ENCODE results near the gene SIRT6. TPM values are rescaled to one million over a fixed set of nuclear protein-coding genes. Genes with fewer than 3 reads are reported as not detected.
"Not testable (repeated sequence)": the region's sequence is repeated elsewhere in the genome, so short reads cannot be mapped to it uniquely, and the experiment has no call there.

SIRT6 gene
- 10 to 100 TPM; 13.6 to 18.3 (median 18.2) TPM for polyA plus RNA-seq

DNA sequence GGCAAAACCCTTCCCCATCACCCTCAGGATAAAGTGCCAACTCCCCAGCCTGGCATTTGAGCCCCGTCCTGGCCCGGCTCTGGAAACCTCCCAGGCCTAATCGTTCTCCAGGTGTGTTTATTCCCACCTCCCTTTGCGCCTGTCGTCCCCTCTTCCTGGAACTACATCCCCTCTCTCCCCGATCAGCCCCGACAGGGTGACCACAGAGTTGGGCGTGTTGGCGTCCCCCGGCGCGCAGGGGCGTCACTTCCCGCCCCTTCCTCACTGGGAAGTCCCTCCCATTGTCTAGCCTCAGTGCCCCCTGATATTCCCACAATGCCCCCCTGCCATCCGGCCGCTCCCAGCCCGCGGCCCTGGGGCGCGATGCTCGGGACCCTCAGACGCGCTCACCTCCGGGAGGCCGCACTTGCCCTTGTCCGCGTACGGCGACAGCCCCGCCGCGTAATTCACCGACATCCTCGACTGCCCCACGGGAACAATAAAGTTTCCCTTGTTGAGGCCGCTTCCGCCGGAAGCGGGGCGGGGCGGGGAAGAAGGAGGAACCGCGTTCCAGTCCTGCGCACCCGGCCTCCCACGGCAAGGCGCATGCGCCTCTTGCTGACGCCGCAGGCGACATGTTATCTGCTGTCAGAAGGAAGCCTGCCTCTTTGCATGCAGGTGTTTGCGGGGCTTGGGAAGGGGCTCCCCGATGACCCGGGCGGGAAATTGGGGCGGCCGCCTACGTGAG lies at the start of gene SIRT6, which contains the start of gene ANKRD24:
Gene SIRT6 (minus strand): TSS at position 480 of the 727 bp plus-strand sequence. CDS start 24 bp downstream, at position 456.
Gene ANKRD24 (plus strand): TSS at position 606 of the 727 bp plus-strand sequence. CDS start 3,737 bp downstream, outside the sequence.
- WGBS, 3 donors: 0 to 1% (median 0%) methylated on average over 46 to 58 of the region's 58 CpGs
- H3K27ac ChIP-seq (ENCODE audit: low read depth, low read length): peak within 1 kb of the TSS; percentile 63

DNA sequence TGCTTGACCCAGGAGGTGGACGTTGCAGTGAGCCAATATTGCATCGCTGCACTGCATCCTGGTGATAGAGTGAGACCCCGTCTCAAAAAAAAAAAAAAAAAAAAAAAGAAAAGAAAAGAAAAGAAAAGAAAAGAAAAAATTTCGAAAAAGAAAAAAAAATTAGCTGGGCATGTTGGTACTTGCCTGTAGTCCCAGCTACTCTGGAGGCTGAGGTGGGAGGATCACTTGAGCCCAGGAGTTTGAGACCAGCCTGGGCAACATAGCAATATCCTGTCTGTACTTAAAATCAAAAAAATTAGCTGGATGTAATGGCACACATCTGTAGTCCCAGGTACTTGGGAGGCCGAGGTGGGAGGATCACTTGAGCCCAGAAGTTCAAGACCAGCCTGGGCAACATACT lies 49.8 kb upstream of the SIRT6 start:
- not testable (repeated sequence) for H3K27ac ChIP-seq (ENCODE audit: low read depth, low read length)
- 71 to 82% (median 78%) methylated on average over 5 of the region's 5 CpGs for WGBS, 3 donors

DNA sequence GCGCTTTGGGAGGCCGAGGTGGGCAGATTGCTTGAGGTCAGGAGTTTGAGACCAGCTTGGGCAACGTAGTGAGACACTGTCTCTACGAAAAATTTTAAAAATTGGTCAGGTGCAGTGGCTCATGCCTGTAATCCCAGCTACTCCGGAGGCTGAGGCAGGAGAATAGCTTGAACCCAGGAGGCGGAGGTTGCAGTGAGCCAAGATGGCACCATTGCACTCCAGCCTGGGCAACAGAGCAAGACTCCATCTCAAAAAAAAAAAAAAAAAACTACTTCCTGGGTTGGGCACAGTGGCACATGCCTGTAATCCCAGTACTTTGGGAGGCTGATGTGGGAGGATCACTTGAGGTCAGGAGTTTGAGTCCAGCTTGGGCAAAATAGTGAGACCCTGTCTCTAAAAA lies 49.2 kb upstream of the SIRT6 start:
- 86 to 87% (median 86%) methylated on average over 6 of the region's 6 CpGs for WGBS, 3 donors
- H3K27ac ChIP-seq (ENCODE audit: low read depth, low read length): not testable (repeated sequence)

DNA sequence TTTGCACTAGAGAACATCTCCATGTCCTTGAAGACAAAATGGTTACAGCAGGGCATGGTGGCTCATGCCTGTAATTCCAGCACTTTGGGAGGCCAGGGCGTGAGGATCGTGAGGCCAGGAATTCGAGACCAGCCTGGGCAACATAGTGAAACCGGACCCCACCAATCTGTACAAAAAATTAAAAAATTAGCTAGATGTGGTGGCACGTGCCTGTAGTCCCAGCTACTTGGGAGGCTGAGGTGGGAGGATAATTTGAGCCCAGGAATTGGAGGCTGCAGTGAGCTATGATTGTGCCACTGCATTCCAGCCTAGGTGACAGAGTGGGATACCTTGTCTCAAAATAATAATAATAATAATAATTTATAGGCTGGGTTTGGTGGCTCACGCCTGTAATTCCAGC lies 47.9 kb upstream of the SIRT6 start:
- 79 to 89% (median 86%) methylated on average over 6 of the region's 6 CpGs for WGBS, 3 donors
- H3K27ac ChIP-seq (ENCODE audit: low read depth, low read length): not testable (repeated sequence)

DNA sequence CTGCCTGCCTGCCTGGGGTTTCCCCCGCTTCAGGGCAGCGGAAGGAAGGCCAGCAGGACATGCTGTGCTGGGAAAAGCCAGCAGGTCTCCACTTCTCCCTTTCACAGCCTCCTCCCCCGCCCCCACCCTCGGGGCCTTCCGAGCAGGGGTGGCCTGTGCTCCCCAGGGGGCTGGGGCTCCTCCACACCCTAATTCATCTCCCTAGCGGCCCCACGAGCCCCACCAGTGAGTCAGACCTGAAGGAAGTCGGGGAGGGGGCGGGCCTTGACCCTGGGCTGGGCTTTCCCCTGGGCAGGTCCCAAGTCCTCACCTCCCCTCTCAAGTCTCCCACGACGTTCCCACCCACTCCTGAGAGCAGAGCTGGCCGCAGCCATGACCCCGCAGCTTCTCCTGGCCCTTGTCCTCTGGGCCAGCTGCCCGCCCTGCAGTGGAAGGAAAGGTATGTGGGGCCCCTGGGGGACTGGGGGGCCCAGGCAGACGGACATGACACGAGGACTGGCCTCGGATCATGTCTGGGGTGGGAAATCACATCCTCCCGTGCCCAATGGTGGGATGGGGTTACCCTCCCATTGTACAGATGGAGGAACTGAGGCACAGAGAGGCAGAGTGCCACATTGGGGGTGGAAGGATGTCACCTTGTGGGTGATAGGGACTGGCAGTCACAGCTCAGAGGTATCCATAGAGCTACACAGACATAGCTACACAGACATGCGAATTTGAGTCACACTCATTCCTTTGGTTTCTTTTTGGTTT lies 47.0 kb upstream of the SIRT6 start, which contains the start of gene EBI3:
Gene EBI3 (plus strand): TSS at position 345 of the 753 bp plus-strand sequence. CDS start 28 bp downstream, at position 373.
- WGBS, 3 donors: 9 to 14% (median 11%) methylated on average over 19 of the region's 19 CpGs

DNA sequence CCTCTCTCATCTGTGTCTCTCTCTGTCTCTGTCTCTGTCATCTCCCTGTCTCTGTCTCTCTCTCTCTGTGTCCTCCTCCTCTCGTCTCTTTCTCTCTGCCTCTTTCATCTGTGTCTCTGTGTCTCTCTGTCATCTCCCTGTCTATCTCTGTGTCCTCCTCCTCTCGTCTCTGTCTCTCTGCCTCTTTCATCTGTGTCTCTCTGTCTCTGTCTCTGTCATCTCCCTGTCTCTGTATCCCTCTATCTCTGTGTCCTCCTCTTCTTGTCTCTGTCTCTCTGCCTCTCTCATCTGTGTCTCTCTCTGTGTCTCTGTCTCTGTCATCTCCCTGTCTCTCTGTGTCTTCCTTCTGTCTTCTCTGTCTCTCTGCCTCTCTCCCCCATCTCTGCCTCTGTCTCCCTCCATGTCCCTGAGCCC lies 46.4 kb upstream of the SIRT6 start:
- H3K27ac ChIP-seq (ENCODE audit: low read depth, low read length): no peak overlapping the region
- 61 to 67% (median 61%) methylated on average over 2 of the region's 2 CpGs for WGBS, 3 donors

More for the DNA sequence above, 47.0 kb upstream of the SIRT6 start, which contains the start of gene EBI3:
- no peak within 1 kb of the TSS for H3K27ac ChIP-seq (ENCODE audit: low read depth, low read length)

DNA sequence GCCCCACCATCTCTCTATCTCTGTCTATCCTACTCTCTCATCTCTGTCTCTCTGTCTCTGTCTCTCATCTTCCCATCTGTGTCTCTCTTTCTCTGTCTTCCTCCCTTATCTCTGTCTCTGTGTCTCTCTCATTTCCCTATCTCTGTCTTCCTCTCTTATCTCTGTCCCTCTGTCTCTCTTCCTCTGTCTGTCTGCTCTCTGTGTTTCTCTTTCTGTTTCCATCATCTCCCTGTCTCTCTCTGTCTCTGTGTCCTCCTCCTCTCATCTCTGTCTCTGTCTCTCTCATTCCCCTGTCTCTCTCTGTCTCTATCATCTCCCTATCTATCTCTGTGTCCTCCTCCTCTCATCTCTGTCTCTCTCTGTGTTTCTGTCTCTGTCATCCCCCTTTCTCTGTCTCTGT lies 45.4 kb upstream of the SIRT6 start:
- H3K27ac ChIP-seq (ENCODE audit: low read depth, low read length): no peak overlapping the region

DNA sequence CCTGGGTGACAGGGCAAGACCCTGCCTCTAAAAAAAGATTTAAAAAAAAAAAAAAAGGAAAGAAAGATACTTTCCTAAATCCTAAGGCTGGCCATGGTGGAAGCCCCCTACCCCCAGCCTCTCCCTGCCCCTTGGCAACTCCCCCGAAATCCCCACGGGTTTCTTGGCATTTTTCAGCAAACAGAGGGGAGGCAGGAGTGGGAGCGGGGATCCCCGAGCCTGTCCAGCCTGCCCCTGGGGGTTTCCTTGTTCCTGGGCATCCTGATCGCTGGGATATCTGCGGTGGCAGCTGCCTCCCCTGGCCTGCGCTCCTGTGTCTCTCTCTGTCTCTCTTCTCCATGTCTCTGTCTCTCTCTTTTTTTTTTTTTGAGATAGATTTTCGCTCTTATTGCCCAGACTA lies 43.5 kb upstream of the SIRT6 start:
- 70 to 79% (median 70%) methylated on average over 8 of the region's 8 CpGs for whole genome bisulfite sequencing, 3 donors
- no peak overlapping the region for H3K27ac ChIP-seq (ENCODE audit: low read depth, low read length)

DNA sequence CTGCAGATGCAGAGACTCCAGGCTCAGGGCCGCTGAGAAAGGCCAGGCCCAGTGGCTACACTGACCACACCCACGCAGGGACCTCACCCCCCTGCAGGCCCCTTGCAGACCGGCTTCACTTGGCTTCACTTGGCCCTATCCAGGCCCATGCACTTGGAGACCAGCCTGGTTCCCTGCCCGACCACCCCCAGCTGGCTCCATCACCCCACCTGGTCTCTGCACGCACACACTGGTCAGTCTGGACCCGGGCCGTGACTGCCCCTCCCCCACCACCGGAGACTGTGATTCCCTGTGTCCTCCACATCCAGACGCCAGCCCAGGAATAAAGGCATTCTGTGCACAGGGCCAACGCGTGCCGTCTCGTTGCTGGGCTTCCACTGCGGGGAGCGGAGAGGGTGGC lies 42.1 kb upstream of the SIRT6 start:
- 64 to 67% (median 66%) methylated on average over 15 of the region's 15 CpGs for WGBS, 3 donors
- no peak overlapping the region for H3K27ac ChIP-seq (ENCODE audit: low read depth, low read length)

DNA sequence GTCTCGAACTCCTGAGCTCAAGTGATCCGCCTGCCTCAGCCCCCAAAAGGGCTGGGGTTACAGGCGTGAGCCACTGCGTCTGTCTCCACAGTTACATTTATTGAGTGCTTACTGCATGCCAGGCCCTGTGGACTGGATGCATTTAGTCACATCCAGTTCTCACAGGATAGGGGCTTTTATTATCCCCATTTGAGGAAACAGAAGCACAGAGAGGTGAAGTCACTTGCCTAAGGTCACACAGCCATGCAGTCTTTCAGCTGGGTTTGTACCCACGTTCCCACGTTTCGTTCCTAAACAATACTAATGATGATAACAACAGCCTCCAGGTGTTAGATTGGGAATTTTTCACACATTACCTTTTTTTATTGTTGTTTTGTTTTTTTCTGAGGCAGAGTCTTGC lies 37.8 kb upstream of the SIRT6 start:
- H3K27ac ChIP-seq (ENCODE audit: low read depth, low read length): no peak overlapping the region
- 74 to 94% (median 91%) methylated on average over 7 of the region's 7 CpGs for WGBS, 3 donors

DNA sequence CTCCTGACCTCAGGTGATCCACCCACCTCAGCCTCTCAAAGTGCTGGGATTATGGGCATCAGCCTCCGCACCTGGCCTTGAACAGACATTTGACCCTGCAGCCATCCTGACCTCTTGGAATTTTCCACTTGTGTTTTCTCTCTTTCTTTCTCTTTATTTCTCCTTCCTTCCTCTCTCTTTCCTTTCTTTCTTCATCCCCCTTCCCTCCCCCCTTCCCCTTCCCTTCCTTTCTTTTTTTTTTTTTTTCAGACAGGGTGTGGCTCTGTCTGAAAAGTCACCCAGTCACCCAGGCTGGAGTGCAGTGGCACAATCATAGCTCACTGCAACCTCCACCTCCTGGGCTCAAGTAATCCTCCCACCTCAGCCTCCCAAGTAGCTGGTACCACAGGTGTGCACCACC lies 36.2 kb upstream of the SIRT6 start:
- not testable (repeated sequence) for H3K27ac ChIP-seq (ENCODE audit: low read depth, low read length)
- 91 to 100% (median 100%) methylated on average over 1 of the region's 1 CpG for WGBS, 3 donors

DNA sequence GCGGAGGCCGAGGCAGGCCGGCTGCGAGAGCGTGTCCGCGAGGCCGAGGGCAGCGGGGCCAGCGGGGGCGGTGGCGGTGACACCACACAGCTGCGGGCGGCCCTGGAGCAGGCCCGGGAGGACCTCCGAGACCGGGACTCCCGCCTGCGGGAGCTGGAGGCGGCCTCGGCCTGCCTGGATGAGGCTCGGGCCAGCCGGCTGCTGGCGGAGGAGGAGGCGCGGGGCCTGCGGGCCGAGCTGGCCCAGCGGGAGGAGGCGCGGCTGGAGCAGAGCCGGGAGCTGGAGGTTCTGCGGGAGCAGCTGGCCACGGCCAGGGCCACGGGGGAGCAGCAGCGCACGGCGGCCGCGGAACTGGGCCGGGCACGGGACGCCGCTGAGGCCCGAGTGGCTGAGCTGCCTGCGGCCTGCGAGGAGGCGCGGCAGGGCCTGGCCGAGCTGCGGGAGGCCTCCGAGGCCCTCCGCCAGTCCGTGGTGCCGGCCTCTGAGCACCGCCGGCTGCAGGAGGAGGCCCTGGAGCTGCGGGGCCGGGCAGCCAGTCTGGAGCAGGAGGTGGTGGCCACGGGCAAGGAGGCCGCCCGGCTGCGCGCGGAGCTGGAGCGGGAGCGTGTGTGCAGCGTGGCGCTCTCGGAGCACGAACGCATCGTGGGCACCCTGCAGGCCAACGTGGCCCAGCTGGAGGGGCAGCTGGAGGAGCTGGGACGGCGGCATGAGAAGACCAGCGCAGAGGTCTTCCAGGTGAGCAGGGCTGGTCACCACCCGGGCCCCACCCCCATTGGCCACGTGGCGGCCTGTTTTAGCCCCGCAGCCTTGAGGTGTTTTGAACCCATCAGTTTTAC lies 35.3 kb upstream of the SIRT6 start:
- no peak overlapping the region for H3K27ac ChIP-seq (ENCODE audit: low read depth, low read length)
- 95 to 97% (median 95%) methylated on average over 54 to 81 of the region's 81 CpGs for WGBS, 3 donors

DNA sequence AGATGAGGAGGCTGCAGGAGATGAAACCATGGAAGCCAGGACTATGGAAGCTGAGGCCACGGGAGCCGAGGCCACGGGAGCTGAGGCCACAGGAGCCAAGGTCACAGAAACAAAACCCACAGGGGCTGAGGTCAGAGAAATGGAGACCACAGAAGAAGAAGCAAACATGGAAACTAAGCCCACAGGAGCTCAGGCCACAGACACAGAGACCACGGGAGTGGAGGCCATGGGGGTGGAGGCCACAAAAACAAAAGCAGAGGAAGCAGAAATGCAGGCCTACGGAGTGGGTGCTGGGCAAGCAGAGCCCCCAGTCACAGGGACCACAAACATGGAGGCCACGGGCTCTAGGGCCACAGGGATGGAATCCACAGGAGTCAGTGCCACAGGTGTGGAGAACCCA lies 34.5 kb upstream of the SIRT6 start:
- WGBS, 3 donors: 79 to 88% (median 79%) methylated on average over 6 of the region's 6 CpGs
- no peak overlapping the region for H3K27ac ChIP-seq (ENCODE audit: low read depth, low read length)

DNA sequence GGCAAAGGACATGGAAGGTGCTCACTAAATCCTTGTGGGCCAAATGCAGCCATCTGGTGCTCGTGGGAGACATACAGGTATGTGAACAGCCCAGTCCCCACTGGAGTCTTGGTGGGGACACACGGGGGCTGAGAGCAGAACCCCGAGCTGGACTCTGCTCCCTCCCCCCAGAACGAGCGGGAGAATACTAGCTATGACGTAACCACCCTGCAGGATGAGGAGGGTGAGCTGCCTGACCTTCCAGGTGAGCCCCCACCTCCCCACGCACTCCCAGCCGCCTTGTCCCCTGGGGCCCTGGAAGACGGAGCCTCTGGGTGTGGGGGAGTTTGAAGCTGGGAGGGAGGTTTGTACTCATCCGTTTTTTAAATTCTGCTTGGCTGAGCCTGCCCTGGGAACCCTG lies 33.4 kb upstream of the SIRT6 start:
- H3K27ac ChIP-seq (ENCODE audit: low read depth, low read length): no peak overlapping the region
- WGBS, 3 donors: 60 to 72% (median 61%) methylated on average over 9 to 10 of the region's 10 CpGs

DNA sequence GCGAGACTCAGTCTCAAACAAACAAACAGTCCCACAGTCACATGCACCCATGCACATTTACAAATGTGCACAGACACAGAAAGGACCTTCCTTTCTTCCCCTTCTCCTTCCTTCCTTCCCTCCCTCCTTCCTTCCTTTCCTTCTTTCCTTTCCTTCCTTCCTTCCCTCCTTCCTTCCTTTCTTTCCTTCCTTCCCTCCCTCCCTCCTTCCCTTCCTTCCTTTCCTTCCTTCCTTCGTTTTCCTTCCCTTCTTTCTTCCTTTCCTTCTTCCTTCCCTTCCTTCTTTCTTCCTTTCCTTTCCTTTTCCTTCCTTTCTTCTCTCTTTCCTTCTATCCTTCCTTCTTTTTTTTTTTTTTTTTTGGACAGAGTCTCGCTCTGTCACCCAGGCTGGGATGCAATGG lies 30.8 kb upstream of the SIRT6 start:
- 60 to 80% (median 72%) methylated on average over 3 of the region's 3 CpGs for WGBS, 3 donors
- H3K27ac ChIP-seq (ENCODE audit: low read depth, low read length): no peak overlapping the region

DNA sequence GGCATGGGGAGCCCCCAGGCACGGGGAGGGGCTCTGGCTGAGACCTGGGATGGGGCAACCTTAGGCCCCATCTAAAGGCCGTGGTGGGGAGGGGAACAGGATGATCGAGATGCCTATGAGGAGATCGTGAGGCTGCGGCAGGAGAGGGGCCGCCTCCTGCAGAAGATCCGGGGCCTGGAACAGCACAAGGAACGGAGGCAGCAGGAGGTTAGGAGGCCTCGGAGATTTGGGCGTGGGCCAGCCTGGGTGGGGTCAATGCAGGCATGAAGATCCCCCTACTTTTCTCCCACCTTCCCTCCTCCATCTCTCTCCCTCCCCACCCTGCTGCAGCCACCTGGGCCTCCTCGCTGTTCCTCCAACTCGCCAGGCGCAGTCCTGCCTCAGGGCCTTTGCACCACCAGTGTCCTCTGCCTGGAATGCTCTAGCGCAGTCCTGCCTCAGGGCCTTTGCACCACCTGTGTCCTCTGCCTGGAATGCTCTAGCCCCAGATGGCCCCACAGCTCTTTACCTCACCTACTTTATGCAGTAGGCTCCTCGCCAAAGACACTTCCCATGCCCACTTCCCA lies 27.9 kb upstream of the SIRT6 start:
- no peak overlapping the region for H3K27ac ChIP-seq (ENCODE audit: low read depth, low read length)
- 75 to 91% (median 88%) methylated on average over 12 to 15 of the region's 15 CpGs for WGBS, 3 donors

DNA sequence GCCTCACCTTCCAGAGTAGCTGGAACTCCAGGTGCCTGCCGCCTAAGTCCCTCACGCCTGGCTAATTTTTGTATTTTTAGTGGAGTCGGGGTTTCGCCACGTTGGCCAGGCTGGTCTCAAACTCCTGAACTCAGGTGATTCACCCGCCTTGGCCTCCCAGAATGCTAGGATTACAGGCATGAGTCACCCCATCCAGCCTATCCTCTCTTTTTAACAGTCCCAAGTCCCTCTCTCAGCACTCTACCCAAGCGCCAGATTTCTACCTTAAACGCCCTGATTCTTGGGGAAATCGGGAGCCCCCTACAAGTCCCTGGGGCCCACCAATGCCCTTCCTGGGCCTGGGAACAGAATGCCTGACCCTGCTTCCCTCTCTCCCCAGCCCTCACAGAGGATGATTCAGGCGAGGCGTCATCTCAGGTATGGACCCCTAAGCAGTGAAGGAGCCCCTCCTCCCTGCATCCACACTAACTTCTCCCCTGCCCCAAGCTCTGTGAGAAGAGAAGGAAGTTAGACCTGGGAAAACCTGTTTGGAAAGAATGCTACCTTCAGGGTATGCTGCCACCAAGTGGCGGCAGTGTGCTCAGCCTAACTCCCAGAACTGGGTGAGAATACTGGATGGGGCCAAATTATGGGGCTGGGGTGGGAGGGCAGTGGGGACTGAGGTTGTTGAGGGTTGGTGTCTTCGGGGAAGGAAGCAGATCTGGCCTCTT lies 26.2 kb upstream of the SIRT6 start:
- no peak overlapping the region for H3K27ac ChIP-seq (ENCODE audit: low read depth, low read length)
- 70 to 79% (median 76%) methylated on average over 13 of the region's 13 CpGs for WGBS, 3 donors
